PC-3 (cell line): ENCODE data around the gene CMBL. TPM values are rescaled to one million over a fixed set of nuclear protein-coding genes. Genes with fewer than 3 reads are reported as not detected.

Experiments
- ATAC-seq: fragments of 200-7000 bp; cut with Tn5 transposase; 2 replicates; pipeline ENCODE4 v1.9.1; 2020; ENCODE audit warnings: mild to moderate bottlenecking, moderate library complexity
- BruUV-seq: library from RNA; stranded (reverse); fragments of 400-500 nt; replicated peaks from 2 replicates; lab custom pipeline; 2021; lab: Mats Ljungman, UMichigan
- CTCF ChIA-PET: fragments of 300-600 bp; sonication (Branson Sonifier 250); formaldehyde crosslinking; loops from one replicate; lab custom pipeline; 2022; ENCODE audit warnings: antibody characterized with exemption; lab: Charles Lee
- POLR2A ChIA-PET: fragments of 300-600 bp; sonication (Branson Sonifier 250); formaldehyde crosslinking; loops from one replicate; lab custom pipeline; 2022; ENCODE audit warnings: antibody characterized with exemption; ENCODE audit not compliant: unreplicated experiment; lab: Charles Lee
- DNase-seq: peaks from one replicate; pipeline ENCODE4 v3.0.0-alpha.2; 2015
- H2AFZ ChIP-seq: fragments of 300-600 bp; sonication (generic); 2 replicates; pipeline ENCODE4 v1.6.0; 2016; ENCODE audit warnings: antibody characterized with exemption, low read length
- H3F3A ChIP-seq: fragments of 300-600 bp; sonication (generic); one replicate; pipeline ENCODE4 v1.6.0; 2017; ENCODE audit warnings: antibody characterized with exemption, low read length, control low read depth, mild to moderate bottlenecking; ENCODE audit not compliant: unreplicated experiment
- H3K27ac ChIP-seq: fragments of 300-600 bp; sonication (generic); 2 replicates; pipeline ENCODE4 v1.5.1; 2016; ENCODE audit warnings: mild to moderate bottlenecking, low read length
- H3K27me3 ChIP-seq: fragments of 300-600 bp; sonication (generic); 2 replicates; pipeline ENCODE4 v1.6.1; 2016; ENCODE audit warnings: low read length, mixed read lengths
- H3K36me3 ChIP-seq: fragments of 300-600 bp; sonication (generic); 2 replicates; pipeline ENCODE4 v1.6.1; 2016; ENCODE audit warnings: low read depth, mixed run types, low read length, mixed read lengths
- H3K4me1 ChIP-seq: fragments of 300-600 bp; sonication (generic); 2 replicates; pipeline ENCODE4 v1.5.1; 2016; ENCODE audit warnings: low read length; ENCODE audit not compliant: insufficient read depth
- H3K4me2 ChIP-seq: fragments of 300-600 bp; sonication (generic); 2 replicates; pipeline ENCODE4 v1.6.0; 2016; ENCODE audit warnings: low read length
- H3K4me3 ChIP-seq: fragments of 300-600 bp; sonication (generic); 2 replicates; pipeline ENCODE4 v1.5.1; 2016; ENCODE audit warnings: mild to moderate bottlenecking, low read length, mixed read lengths
- H3K79me2 ChIP-seq: fragments of 300-600 bp; sonication (generic); 2 replicates; pipeline ENCODE4 v1.6.1; 2017; ENCODE audit warnings: low read length, mixed read lengths
- H3K9ac ChIP-seq: fragments of 300-600 bp; sonication (generic); 2 replicates; pipeline ENCODE4 v1.6.0; 2016; ENCODE audit warnings: mild to moderate bottlenecking, low read length
- H3K9me2 ChIP-seq: fragments of 300-600 bp; sonication (generic); replicated peaks from 2 replicates; pipeline ENCODE4 v1.6.1; 2016; ENCODE audit warnings: mixed run types, low read length, mixed read lengths
- H3K9me3 ChIP-seq: fragments of 300-600 bp; sonication (generic); 2 replicates; pipeline ENCODE4 v1.6.1; 2016; ENCODE audit warnings: low read length, mixed read lengths
- H4K20me1 ChIP-seq: fragments of 300-600 bp; sonication (generic); 2 replicates; pipeline ENCODE4 v1.6.1; 2016; ENCODE audit warnings: low read length, mixed read lengths
- CTCF ChIP-seq: fragments of 300-600 bp; sonication (generic); conservative IDR thresholded peaks from 2 replicates; pipeline ENCODE4 v1.5.1; 2017; ENCODE audit warnings: antibody characterized with exemption, low read depth, mild to moderate bottlenecking, low read length
- EZH2 ChIP-seq: fragments of 300-600 bp; sonication (generic); IDR thresholded peaks from one replicate; pipeline ENCODE4 v1.6.1; 2017; ENCODE audit warnings: antibody characterized with exemption, mild to moderate bottlenecking, low read length; ENCODE audit not compliant: unreplicated experiment
- EZH2phosphoT487 ChIP-seq: fragments of 300-600 bp; sonication (generic); IDR thresholded peaks from 2 replicates; pipeline ENCODE4 v1.6.1; 2018; ENCODE audit warnings: mild to moderate bottlenecking, antibody characterized with exemption, low read length, borderline replicate concordance
- intact Hi-C: fragments of 100-400 bp; cut with micrococcal nuclease; formaldehyde crosslinking; loops from 2 replicates; pipeline ENCODE4 v1.9.0; 2023
- total RNA-seq: library from RNA; depleted of rRNA; stranded (reverse); fragments of >200 nt; gene quantifications from 2 replicates; pipeline ENCODE4 v1.2.3, GENCODE V29; 2014

CMBL gene
- total RNA-seq, 1 experiment from 2014 or later, result 35.7 TPM

GRCh38 chr5:10259899-10260298 is 47.8 kb downstream of the CMBL start:
- H3K9ac ChIP-seq, result no peak overlapping the region
- peaks cover 55% of the 10 kb centered on the region for H4K20me1 ChIP-seq
- peaks cover 98% of the 10 kb centered on the region for H3K36me3 ChIP-seq

GRCh38 chr5:10257870-10258269 is 49.8 kb downstream of the CMBL start:
- H3K79me2 ChIP-seq, result peaks cover 63% of the 10 kb centered on the region
- POLR2A ChIA-PET, result no interaction called here
- H3F3A ChIP-seq, result peaks cover 8% of the 10 kb centered on the region
- no peak for TF ChIP-seq CTCF
- no peak overlapping the region for H3K27ac ChIP-seq
- H3K36me3 ChIP-seq, result peaks cover 96% of the 10 kb centered on the region
- no peak overlapping the region for H2AFZ ChIP-seq
- H3K4me3 ChIP-seq, result no peak overlapping the region
- no peak overlapping the region for H3K9ac ChIP-seq
- no peaks in the 10 kb centered on the region for H3K27me3 ChIP-seq
- peaks cover 64% of the 10 kb centered on the region for H4K20me1 ChIP-seq
- no peaks in the 10 kb centered on the region for H3K9me3 ChIP-seq
- DNase-seq, result no peak
- H3K9me2 ChIP-seq, result no peaks in the 10 kb centered on the region
- no peak for ATAC-seq
- CTCF ChIA-PET, result no interaction called here
- H3K4me1 ChIP-seq, result peaks cover 8% of the 10 kb centered on the region; the same call in 1 of the 2 replicates
- BruUV-seq, result no TSS peak
- intact Hi-C loops, result no loop called here
- no peak overlapping the region for H3K4me2 ChIP-seq

More at GRCh38 chr5:10259899-10260298, 47.8 kb downstream of the CMBL start:
- Histone ChIP-seq H3K9me2 (no peaks in the 10 kb centered on the region), H3K79me2 (peaks cover 43% of the 10 kb centered on the region), H3K9me3 (no peaks in the 10 kb centered on the region), H2AFZ (no peak overlapping the region), H3K27me3 (no peaks in the 10 kb centered on the region), H3K27ac (no peak overlapping the region), H3K4me2 (no peak overlapping the region), H3K4me3 (no peak overlapping the region), H3K4me1 (no peaks in the 10 kb centered on the region), H3F3A (peaks cover 14% of the 10 kb centered on the region)
- intact Hi-C loops, result no loop called here
- TF ChIP-seq EZH2, result no peak
- TF ChIP-seq EZH2phosphoT487, result no peak
- TF ChIP-seq CTCF, result no peak
- DNase-seq, result no peak
- POLR2A ChIA-PET, result no interaction called here
- BruUV-seq, result no TSS peak
- CTCF ChIA-PET, result no interaction called here
- no peak for ATAC-seq

- Histone ChIP-seq H2AFZ (no peak overlapping the region), H3K79me2 (peaks cover 91% of the 10 kb centered on the region), H3K9me2 (no peaks in the 10 kb centered on the region), H3K4me3 (no peak overlapping the region), H3K4me1 (peaks cover 20% of the 10 kb centered on the region), H3K4me2 (no peak overlapping the region), H3K27ac (no peak overlapping the region), H3K36me3 (peaks cover 81% of the 10 kb centered on the region), H3F3A (no peaks in the 10 kb centered on the region), H4K20me1 (peaks cover 67% of the 10 kb centered on the region), H3K27me3 (no peaks in the 10 kb centered on the region), H3K9ac (no peak overlapping the region), H3K9me3 (no peaks in the 10 kb centered on the region)
- ChIA-PET CTCF (no interaction called here), POLR2A (no interaction called here)
- TF ChIP-seq CTCF, result no peak
- no peak for TF ChIP-seq EZH2phosphoT487
- TF ChIP-seq EZH2, result no peak
- no TSS peak for BruUV-seq
- DNase-seq (no peak), ATAC-seq (no peak)
- intact Hi-C loops, result no loop called here
Observed at GRCh38 chr5:10254686-10255085, 53.0 kb downstream of the CMBL start.
